A673 (cell line): ENCODE data around the gene TTC39B.

Source experiments
- CTCF ChIP-seq: fragments of 300-800, 200-600 bp; sonication (generic); conservative IDR thresholded peaks from 2 replicates; pipeline ENCODE4 v1.5.1; 2017; ENCODE audit warnings: low read depth, mild to moderate bottlenecking, antibody characterized with exemption, low read length, moderate library complexity, mixed read lengths
- EZH2 ChIP-seq: fragments of 200-600 bp; sonication (generic); IDR thresholded peaks from 2 replicates; pipeline ENCODE4 v1.6.1; 2017; ENCODE audit warnings: borderline replicate concordance, low read depth, mild to moderate bottlenecking, mixed read lengths, antibody characterized with exemption, low read length; ENCODE audit not compliant: poor library complexity, severe bottlenecking

GRCh38 chr9:15116130-15116580 is 190.9 kb downstream of the TTC39B start:
- TF ChIP-seq CTCF = no peak
- no peak for TF ChIP-seq EZH2
